Skeletal muscle satellite cell (primary cell): ENCODE results near the gene SHISAL1.
"Not testable (repeated sequence)": the region's sequence is repeated elsewhere in the genome, so short reads cannot be mapped to it uniquely, and the experiment has no call there.

Experiments
- H3K27me3 ChIP-seq: 2 replicates; pipeline ENCODE4 v1.7.0; 2013; ENCODE audit warnings: low read length; ENCODE audit not compliant: control insufficient read depth, insufficient read depth
- H3K36me3 ChIP-seq: 2 replicates; pipeline ENCODE4 v1.7.0; 2013; ENCODE audit warnings: mild to moderate bottlenecking, control low read depth, low read length; ENCODE audit not compliant: insufficient read depth
- H3K4me1 ChIP-seq: 2 replicates; pipeline ENCODE4 v1.7.0; 2013; ENCODE audit warnings: low read length; ENCODE audit not compliant: control insufficient read depth, insufficient read depth
- H3K4me2 ChIP-seq: 2 replicates; pipeline ENCODE4 v1.7.0; 2013; ENCODE audit warnings: mild to moderate bottlenecking, low read length
- H3K4me3 ChIP-seq: 2 replicates; pipeline ENCODE4 v1.7.0; 2013; ENCODE audit warnings: low read length
- H3K9ac ChIP-seq: 2 replicates; pipeline ENCODE4 v1.7.0; 2013; ENCODE audit warnings: mild to moderate bottlenecking, low read depth, low read length, moderate library complexity
- H3K9me3 ChIP-seq: replicated peaks from 2 replicates; pipeline ENCODE4 v1.7.0; 2013; ENCODE audit warnings: mild to moderate bottlenecking, control low read depth, low read length

SHISAL1 gene

GRCh38 chr22:44332946-44333345, 20.2 kb upstream of the SHISAL1 start:
- no peak overlapping the region for H3K4me2 ChIP-seq
- no peaks in the 10 kb centered on the region for H3K9me3 ChIP-seq
- H3K9ac ChIP-seq, result no peak overlapping the region
- peaks cover 43% of the 10 kb centered on the region for H3K27me3 ChIP-seq
- H3K4me1 ChIP-seq, result peaks cover 8% of the 10 kb centered on the region
- H3K36me3 ChIP-seq, result no peaks in the 10 kb centered on the region
- no peak overlapping the region for H3K4me3 ChIP-seq

GRCh38 chr22:44331881-44332714, 19.3 kb upstream of the SHISAL1 start:
- peaks cover under 1% of the 10 kb centered on the region for H3K4me1 ChIP-seq
- H3K4me2 ChIP-seq, result peak overlapping the region; percentile 58
- H3K9me3 ChIP-seq, result no peaks in the 10 kb centered on the region
- no peaks in the 10 kb centered on the region for H3K36me3 ChIP-seq
- no peak overlapping the region for H3K9ac ChIP-seq
- peaks cover 43% of the 10 kb centered on the region for H3K27me3 ChIP-seq
- peak overlapping the region; percentile 55 for H3K4me3 ChIP-seq

GRCh38 chr22:44330744-44331660, 18.3 kb upstream of the SHISAL1 start:
- Histone ChIP-seq H3K4me2 (peak overlapping the region; percentile 61), H3K27me3 (peaks cover 43% of the 10 kb centered on the region), H3K4me1 (peaks cover 5% of the 10 kb centered on the region), H3K36me3 (no peaks in the 10 kb centered on the region), H3K9ac (no peak overlapping the region), H3K9me3 (no peaks in the 10 kb centered on the region), H3K4me3 (peak overlapping the region; percentile 50)

GRCh38 chr22:44330188-44330743, 17.5 kb upstream of the SHISAL1 start:
- no peaks in the 10 kb centered on the region for H3K36me3 ChIP-seq
- H3K4me2 ChIP-seq, result peak overlapping the region; percentile 61
- H3K4me1 ChIP-seq, result peaks cover 12% of the 10 kb centered on the region
- peaks cover 43% of the 10 kb centered on the region for H3K27me3 ChIP-seq
- H3K9me3 ChIP-seq, result no peaks in the 10 kb centered on the region
- no peak overlapping the region for H3K9ac ChIP-seq
- no peak overlapping the region for H3K4me3 ChIP-seq

GRCh38 chr22:44329179-44329796, 16.5 kb upstream of the SHISAL1 start:
- peaks cover 43% of the 10 kb centered on the region for H3K27me3 ChIP-seq
- H3K9ac ChIP-seq, result no peak overlapping the region

GRCh38 chr22:44328762-44329161, 16.0 kb upstream of the SHISAL1 start:
- Histone ChIP-seq H3K4me1 (peaks cover 14% of the 10 kb centered on the region), H3K4me3 (no peak overlapping the region), H3K27me3 (peaks cover 41% of the 10 kb centered on the region), H3K4me2 (no peak overlapping the region), H3K36me3 (no peaks in the 10 kb centered on the region), H3K9ac (no peak overlapping the region), H3K9me3 (no peaks in the 10 kb centered on the region)

More at GRCh38 chr22:44329179-44329796, 16.5 kb upstream of the SHISAL1 start:
- no peak overlapping the region for H3K4me2 ChIP-seq
- no peaks in the 10 kb centered on the region for H3K36me3 ChIP-seq
- H3K4me1 ChIP-seq, result peaks cover 14% of the 10 kb centered on the region
- H3K4me3 ChIP-seq, result no peak overlapping the region
- no peaks in the 10 kb centered on the region for H3K9me3 ChIP-seq

- H3K4me3 ChIP-seq, result no peak overlapping the region
- no peaks in the 10 kb centered on the region for H3K36me3 ChIP-seq
- peaks cover 14% of the 10 kb centered on the region for H3K4me1 ChIP-seq
- H3K9ac ChIP-seq, result no peak overlapping the region
- no peaks in the 10 kb centered on the region for H3K9me3 ChIP-seq
- H3K4me2 ChIP-seq, result no peak overlapping the region
- H3K27me3 ChIP-seq, result peaks cover 37% of the 10 kb centered on the region
Observed at GRCh38 chr22:44328326-44328725, 15.6 kb upstream of the SHISAL1 start.

- no peaks in the 10 kb centered on the region for H3K9me3 ChIP-seq
- H3K4me1 ChIP-seq, result peaks cover 14% of the 10 kb centered on the region
- peak overlapping the region; percentile 82 for H3K4me3 ChIP-seq
- peak overlapping the region; percentile 84 for H3K9ac ChIP-seq
- H3K36me3 ChIP-seq, result no peaks in the 10 kb centered on the region
- peak overlapping the region; percentile 90 for H3K4me2 ChIP-seq
- peaks cover 22% of the 10 kb centered on the region for H3K27me3 ChIP-seq
Observed at GRCh38 chr22:44326491-44326885, 13.7 kb upstream of the SHISAL1 start.

- peak overlapping the region; percentile 82 for H3K4me3 ChIP-seq
- no peaks in the 10 kb centered on the region for H3K9me3 ChIP-seq
- H3K36me3 ChIP-seq, result no peaks in the 10 kb centered on the region
- H3K4me2 ChIP-seq, result peak overlapping the region; percentile 90
- H3K9ac ChIP-seq, result peak overlapping the region; percentile 84
- H3K27me3 ChIP-seq, result peaks cover 26% of the 10 kb centered on the region
- H3K4me1 ChIP-seq, result peaks cover 14% of the 10 kb centered on the region
Observed at GRCh38 chr22:44325718-44326490, 13.2 kb upstream of the SHISAL1 start.

- H3K4me3 ChIP-seq, H3K9ac ChIP-seq, H3K4me2 ChIP-seq, H3K27me3 ChIP-seq, H3K36me3 ChIP-seq, H3K9me3 ChIP-seq: not testable (repeated sequence)
- peaks cover 14% of the 10 kb centered on the region for H3K4me1 ChIP-seq
Observed at GRCh38 chr22:44323140-44323790, 10.5 kb upstream of the SHISAL1 start.
